GM21723 (cell line): Measurements from ENCODE around the gene TMCO6.
"Not testable (repeated sequence)": the region's sequence is repeated elsewhere in the genome, so short reads cannot be mapped to it uniquely, and the experiment has no call there.

ENCODE experiments used
- ATAC-seq: cut with Tn5 transposase; IDR thresholded peaks from one replicate; pipeline ENCODE4 v1.9.1; 2021; ENCODE audit warnings: mild to moderate bottlenecking, moderate library complexity; ENCODE audit not compliant: unreplicated experiment

Gene TMCO6

GRCh38 chr5:140630292-140631035 lies 8.8 kb upstream of the TMCO6 start:
- ATAC-seq, result no peak

- no peak for ATAC-seq
These were observed 8.2 kb upstream of the TMCO6 start for GRCh38 chr5:140631036-140631417.

DNA sequence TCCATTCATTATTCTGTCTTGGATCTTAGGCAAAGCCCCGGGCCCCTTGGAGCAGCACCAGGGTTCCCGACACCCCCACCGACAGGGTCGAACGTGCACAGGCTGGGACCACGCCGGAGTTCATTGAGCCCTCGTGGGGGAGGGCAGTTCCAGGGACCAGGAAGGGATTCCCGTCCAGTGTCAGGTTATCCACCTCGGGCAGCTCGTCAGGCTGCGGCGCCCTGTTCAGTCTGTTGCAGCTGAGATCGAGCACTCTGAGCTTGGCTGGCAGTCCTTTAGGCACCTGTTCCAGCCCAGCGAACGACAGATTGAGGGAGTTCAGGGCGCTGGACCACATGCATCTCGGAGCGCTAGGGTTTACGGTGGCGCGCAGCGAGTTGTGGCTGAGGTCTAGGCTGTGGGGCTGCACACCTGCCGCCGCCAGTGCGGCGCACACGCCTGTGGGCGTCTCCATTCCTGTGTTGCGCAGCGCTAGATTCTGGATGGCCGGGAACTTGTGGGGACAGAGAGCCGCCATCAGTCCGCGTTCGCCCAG lies 7.4 kb upstream of the TMCO6 start:
- peak; percentile 62 for ATAC-seq

GRCh38 chr5:140632366-140633020 lies 6.8 kb upstream of the TMCO6 start:
- peak; percentile 57 for ATAC-seq

DNA sequence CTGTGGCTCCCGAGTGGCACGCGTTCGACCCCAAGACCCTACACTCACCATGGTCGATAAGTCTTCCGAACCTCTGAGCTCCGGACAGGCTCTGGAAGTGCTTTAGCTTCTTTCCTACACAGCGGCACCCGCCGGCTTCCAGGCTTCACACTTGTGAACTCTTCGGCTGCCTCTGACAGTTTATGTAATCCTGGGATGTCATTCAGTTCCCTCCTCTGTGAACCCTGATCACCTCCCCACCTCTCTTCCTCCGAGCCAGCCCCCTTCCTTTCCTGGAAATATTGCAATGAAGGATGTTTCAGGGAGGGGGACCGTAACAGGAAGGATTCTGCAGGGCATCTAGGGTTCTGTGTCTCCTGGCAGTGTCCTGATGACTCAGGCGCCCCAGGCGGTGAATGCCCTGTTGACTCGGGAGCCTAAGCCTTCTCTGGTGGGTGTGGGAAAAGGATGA lies 6.2 kb upstream of the TMCO6 start, which contains the start of gene CD14:
TSS of gene CD14 (minus strand) at position 155 of the 451 bp plus-strand sequence. CDS start at position 51, 104 bp downstream.
- no peak for ATAC-seq

DNA sequence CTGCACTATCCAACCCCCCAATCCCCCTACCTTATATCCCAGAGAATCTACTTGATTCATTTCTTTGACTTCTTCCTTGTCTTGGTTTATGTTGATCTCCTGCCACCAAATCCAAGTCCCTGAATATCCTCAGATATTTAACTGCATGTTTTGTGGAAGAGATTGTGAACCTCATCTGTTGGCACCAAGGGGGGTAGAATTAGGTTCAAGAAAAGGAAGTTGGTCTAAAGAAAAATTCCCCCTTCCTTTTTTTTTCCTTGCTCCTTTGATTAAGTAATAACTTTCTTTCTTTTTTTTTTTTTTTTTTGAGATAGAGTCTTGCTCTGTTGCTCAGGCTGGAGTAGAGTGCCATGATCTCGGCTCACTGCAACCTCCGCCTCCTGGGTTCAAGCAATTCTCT lies 5.8 kb upstream of the TMCO6 start:
- ATAC-seq, result no peak

GRCh38 chr5:140634103-140634502 lies 5.1 kb upstream of the TMCO6 start:
- no peak for ATAC-seq

- no peak for ATAC-seq
These were observed 3.7 kb upstream of the TMCO6 start for GRCh38 chr5:140635291-140636257.

DNA sequence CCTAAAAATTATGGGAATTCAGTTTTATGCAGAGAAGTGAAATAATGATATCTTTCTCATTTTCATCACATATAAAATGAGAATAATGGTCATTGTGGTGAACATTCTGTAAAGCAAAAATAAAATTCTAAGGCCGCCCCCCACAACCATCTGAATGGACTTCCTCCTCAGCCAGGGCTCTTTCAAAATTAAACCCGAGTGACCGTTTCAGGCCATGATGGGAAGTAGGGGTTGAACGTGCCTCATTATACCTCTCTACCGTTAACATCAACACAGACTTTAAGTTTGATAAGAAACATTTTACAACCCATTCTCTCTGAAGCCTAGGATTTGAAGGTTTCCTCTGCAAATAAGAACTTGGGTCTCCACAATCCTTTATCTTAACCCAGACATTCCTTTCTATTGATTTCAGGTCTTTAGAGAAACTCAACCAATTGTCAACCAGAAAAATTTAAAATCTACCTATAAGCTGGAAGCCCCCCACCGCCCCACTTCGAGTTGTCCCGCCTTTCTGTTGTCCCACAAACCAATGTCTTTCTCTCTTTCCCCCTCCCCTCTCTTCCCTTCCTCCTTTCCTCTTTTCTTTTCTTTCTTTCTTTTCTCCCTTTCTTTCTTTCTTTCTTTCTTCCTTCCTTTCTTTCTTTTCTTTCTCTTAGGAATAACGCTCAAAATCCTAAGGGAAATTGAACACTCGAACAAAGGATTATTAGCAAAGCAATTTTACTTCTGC lies 1.7 kb upstream of the TMCO6 start:
- ATAC-seq, result no peak

DNA sequence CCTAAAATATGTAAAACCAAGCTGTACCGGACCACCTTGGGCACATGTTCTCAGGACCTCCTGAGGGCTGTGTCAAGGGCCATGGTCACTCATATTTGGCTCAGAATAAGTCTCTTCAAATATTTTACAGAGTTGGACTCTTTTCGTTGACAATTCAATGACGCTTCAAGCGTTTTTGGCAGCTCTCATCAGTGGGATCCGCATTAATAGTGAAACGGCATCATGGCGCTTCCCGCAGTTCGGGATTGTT lies 428 bp upstream of the TMCO6 start:
- ATAC-seq, result not testable (repeated sequence)

- ATAC-seq, result no peak
These were observed 2.5 kb downstream of the TMCO6 start for GRCh38 chr5:140641716-140642115.

- no peak for ATAC-seq
These were observed 3.5 kb downstream of the TMCO6 start for GRCh38 chr5:140642718-140643117.

- ATAC-seq, result no peak
These were observed 7.8 kb downstream of the TMCO6 start for GRCh38 chr5:140647042-140647419.

DNA sequence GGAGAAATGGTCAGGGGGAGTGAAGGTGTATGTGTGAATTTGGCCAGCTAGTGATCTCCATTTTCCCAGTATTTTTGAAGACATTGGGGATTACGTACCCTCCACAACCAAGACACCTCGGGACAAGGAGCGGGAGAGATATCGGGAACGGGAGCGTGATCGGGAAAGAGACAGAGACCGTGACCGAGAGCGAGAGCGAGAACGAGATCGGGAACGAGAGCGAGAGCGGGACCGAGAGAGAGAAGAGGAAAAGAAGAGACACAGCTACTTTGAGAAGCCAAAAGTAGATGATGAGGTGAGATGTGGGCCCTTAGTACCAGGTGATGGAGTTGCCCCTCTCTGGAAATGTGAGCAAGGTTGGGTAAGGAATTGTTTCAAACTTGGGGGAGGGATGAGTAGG lies 19.6 kb downstream of the TMCO6 start:
- no peak for ATAC-seq

GRCh38 chr5:140660371-140660770 lies 21.1 kb downstream of the TMCO6 start:
- not testable (repeated sequence) for ATAC-seq

GRCh38 chr5:140664030-140664358 lies 24.7 kb downstream of the TMCO6 start:
- no peak for ATAC-seq

DNA sequence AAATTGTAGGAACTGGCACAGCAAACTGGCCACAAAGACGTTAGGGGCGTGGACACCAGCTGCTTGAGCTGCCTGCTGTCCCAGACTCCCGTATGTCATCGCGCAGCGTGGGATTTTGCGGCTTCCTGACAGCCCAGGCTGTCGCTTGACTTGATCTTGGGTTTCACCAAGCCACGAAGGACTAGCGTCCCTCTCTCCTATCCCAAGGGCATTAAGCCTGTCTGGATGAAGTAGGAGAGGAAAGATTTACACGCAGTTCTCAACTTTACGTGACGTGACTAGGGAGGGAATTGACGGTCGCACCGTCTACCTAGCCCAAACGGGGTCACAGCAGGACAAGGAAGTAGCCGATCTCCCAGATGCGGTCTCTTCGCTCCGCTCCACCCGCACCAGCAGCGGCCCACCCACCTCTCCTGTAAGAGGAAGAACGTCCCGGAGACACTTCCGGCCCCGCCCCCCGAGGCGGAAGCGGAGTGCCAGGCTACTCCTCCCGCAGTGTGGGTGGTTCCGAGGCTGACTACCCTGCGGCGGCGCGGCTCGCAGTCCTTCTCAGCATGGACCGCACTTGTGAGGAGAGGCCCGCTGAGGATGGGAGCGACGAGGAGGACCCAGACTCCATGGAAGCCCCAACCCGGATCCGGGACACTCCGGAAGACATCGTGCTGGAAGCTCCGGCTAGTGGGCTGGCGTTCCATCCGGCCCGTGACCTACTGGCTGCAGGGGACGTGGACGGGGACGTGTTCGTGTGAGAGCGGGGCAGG lies 25.3 kb downstream of the TMCO6 start, which contains the start of gene WDR55:
TSS of gene WDR55 (plus strand) at position 546 of the 761 bp plus-strand sequence. CDS start at position 555, 9 bp downstream.
- ATAC-seq, result peak; percentile 97

- not testable (repeated sequence) for ATAC-seq
These were observed 31.8 kb downstream of the TMCO6 start for GRCh38 chr5:140671035-140671434.

DNA sequence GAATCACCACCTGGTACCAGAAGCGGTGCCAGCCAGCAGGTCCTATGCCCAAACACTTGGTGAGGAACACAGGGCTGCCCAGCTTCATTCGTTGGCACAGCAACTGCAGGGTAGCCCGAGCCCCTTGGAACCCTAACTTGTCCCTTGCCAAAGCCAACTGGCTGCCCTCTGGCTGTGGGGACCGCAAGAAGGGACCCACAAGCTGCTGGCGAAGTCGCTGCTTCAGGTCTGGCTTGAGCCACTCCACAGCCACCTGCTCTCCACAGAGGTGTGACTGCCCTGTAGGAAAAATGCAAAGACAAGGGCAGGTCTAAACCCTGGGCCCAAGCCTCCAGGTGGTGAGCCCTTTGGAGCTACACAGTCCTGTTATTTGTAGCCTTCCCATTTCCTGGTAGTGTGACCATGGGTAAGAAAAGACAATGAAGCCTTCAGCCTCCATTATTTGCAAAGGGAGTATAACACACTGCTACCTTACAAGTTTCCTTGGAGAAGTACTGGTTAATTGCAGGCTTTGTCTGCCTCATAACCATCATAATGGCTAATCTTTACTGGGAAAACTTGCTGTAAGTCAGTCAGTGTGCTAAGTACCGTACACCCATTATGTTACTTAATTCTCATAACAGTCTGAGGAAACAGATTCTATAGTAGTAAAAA lies 32.3 kb downstream of the TMCO6 start:
- ATAC-seq, result no peak
